Nephron (organoid): ENCODE results near the gene C7orf25.

ENCODE experiments used
- H3K27ac Mint-ChIP-seq, 3 experiments: 2 replicates each; pipeline ENCODE4 v1.8.0; 2020; ENCODE audit warnings: mixed read lengths in 3 of 3, mild to moderate bottlenecking in 2 of 3, moderate library complexity in 1 of 3
- H3K27me3 Mint-ChIP-seq: 2 replicates; pipeline ENCODE4 v1.8.0; 2021; ENCODE audit warnings: low read depth, mild to moderate bottlenecking, moderate library complexity, mixed read lengths
- H3K36me3 Mint-ChIP-seq: 2 replicates; pipeline ENCODE4 v1.8.0; 2020; ENCODE audit warnings: low read depth, mixed read lengths
- H3K4me1 Mint-ChIP-seq: 2 replicates; pipeline ENCODE4 v1.8.0; 2020; ENCODE audit warnings: mixed read lengths
- H3K4me3 Mint-ChIP-seq, 3 experiments: 2 replicates each; pipeline ENCODE4 v1.8.0; 2020; ENCODE audit warnings: mild to moderate bottlenecking in 3 of 3, mixed read lengths in 3 of 3, moderate library complexity in 2 of 3
- H3K9me3 Mint-ChIP-seq: 2 replicates; pipeline ENCODE4 v1.8.0; 2020; ENCODE audit warnings: mixed read lengths
- TF ChIP-seq, protein P1 (sequence below), 3 experiments: fragments of 200-600 bp; sonication (generic); IDR thresholded peaks; one replicate each; pipeline ENCODE4 v1.5.0; 2021; ENCODE audit warnings: antibody characterized with exemption in 3 of 3; ENCODE audit not compliant: unreplicated experiment in 3 of 3

The C7orf25 gene

DNA sequence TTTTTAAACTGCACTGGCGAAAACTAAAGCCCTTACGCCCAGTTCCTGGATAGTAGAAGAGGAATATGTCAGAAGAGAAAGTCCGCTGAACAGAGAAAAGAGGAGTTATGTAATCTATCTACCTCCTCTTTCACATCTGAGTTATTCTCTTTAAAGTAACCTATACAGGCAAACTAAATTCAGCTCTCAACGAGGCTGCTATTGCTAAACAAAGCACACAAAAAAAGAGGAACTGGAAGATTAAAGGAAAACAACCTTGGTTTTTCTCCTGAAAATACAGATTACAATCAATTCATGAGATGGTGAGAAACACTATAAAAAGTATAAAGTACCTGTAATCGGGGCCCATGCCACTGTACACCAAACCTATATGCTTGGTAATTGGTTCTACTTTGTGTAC, 14.3 kb upstream of the C7orf25 start:
- Mint-ChIP-seq H3K36me3 (peaks cover 47% of the 10 kb centered on the region), H3K4me1 (peaks cover 21% of the 10 kb centered on the region), H3K27ac (peak overlapping the region in 1 of 3 experiments; percentile 50), H3K27me3 (no peaks in the 10 kb centered on the region), H3K9me3 (no peaks in the 10 kb centered on the region), H3K4me3 (no peak overlapping the region)
- TF ChIP-seq, protein P1, sequence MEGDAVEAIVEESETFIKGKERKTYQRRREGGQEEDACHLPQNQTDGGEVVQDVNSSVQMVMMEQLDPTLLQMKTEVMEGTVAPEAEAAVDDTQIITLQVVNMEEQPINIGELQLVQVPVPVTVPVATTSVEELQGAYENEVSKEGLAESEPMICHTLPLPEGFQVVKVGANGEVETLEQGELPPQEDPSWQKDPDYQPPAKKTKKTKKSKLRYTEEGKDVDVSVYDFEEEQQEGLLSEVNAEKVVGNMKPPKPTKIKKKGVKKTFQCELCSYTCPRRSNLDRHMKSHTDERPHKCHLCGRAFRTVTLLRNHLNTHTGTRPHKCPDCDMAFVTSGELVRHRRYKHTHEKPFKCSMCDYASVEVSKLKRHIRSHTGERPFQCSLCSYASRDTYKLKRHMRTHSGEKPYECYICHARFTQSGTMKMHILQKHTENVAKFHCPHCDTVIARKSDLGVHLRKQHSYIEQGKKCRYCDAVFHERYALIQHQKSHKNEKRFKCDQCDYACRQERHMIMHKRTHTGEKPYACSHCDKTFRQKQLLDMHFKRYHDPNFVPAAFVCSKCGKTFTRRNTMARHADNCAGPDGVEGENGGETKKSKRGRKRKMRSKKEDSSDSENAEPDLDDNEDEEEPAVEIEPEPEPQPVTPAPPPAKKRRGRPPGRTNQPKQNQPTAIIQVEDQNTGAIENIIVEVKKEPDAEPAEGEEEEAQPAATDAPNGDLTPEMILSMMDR (IDR thresholded peaks at IDR 0.05; ENCODE audit: unreplicated experiment in 3 of 3) = no peak

GRCh38 chr7:42925630-42926029, 13.8 kb upstream of the C7orf25 start:
- TF ChIP-seq, protein P1 (IDR thresholded peaks at IDR 0.05; ENCODE audit: unreplicated experiment in 3 of 3) = no peak
- H3K4me1 Mint-ChIP-seq = peaks cover 15% of the 10 kb centered on the region
- H3K27me3 Mint-ChIP-seq = no peaks in the 10 kb centered on the region
- H3K27ac Mint-ChIP-seq = peak overlapping the region in 1 of 3 experiments; percentile 80
- peaks cover 53% of the 10 kb centered on the region for H3K36me3 Mint-ChIP-seq
- H3K9me3 Mint-ChIP-seq = no peaks in the 10 kb centered on the region
- no peak overlapping the region for H3K4me3 Mint-ChIP-seq

DNA sequence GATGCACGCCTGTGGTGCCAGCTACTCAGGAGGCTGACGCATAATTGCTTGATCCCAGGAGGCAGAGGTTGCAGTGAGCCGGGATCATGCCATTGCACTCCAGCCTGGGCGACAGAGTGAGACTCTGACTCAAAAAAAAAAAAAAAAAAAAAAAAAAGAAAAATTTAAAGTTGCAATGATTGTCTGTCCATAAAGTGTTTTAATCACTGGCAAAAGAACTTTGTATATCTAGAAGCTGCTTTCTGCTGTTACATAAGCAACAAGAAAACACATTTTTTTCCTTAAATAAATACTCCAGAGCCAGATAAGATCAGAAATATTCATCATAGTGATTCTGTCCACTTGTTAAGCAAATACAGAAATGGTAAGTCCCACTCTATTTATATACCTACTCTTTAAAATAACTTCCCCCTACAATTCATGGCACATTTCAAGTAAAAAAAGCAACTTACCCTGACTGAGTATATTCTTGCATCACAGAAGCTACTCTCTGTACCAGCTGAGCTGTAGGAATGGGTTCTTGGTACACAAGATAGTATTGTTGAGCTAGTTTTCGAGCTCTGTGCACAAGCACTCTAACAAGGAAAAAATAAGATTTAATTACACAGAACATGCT, 12.5 kb upstream of the C7orf25 start:
- Mint-ChIP-seq H3K27me3 (no peaks in the 10 kb centered on the region), H3K4me1 (peaks cover 7% of the 10 kb centered on the region), H3K4me3 (no peak overlapping the region), H3K27ac (peak overlapping the region; percentile 28 to 54 (median 48)), H3K9me3 (no peaks in the 10 kb centered on the region), H3K36me3 (peaks cover 65% of the 10 kb centered on the region)
- TF ChIP-seq, protein P1 (IDR thresholded peaks at IDR 0.05; ENCODE audit: unreplicated experiment in 3 of 3) = no peak

GRCh38 chr7:42922017-42922753, 10.3 kb upstream of the C7orf25 start:
- TF ChIP-seq, protein P1 (IDR thresholded peaks at IDR 0.05; ENCODE audit: unreplicated experiment in 3 of 3) = no peak
- Mint-ChIP-seq H3K27me3 (no peaks in the 10 kb centered on the region), H3K36me3 (peaks cover 75% of the 10 kb centered on the region), H3K27ac (peak overlapping the region in 1 of 3 experiments; percentile 58), H3K4me1 (no peaks in the 10 kb centered on the region), H3K4me3 (no peak overlapping the region), H3K9me3 (no peaks in the 10 kb centered on the region)

- no peak overlapping the region for H3K4me3 Mint-ChIP-seq
- H3K36me3 Mint-ChIP-seq = peaks cover 57% of the 10 kb centered on the region
- no peaks in the 10 kb centered on the region for H3K27me3 Mint-ChIP-seq
- peaks cover 48% of the 10 kb centered on the region for H3K4me1 Mint-ChIP-seq
- TF ChIP-seq, protein P1 (IDR thresholded peaks at IDR 0.05; ENCODE audit: unreplicated experiment in 3 of 3) = no peak
- no peaks in the 10 kb centered on the region for H3K9me3 Mint-ChIP-seq
- H3K27ac Mint-ChIP-seq = peak overlapping the region; percentile 60 to 99 (median 99)
Measured at GRCh38 chr7:42915356-42915755, 3.5 kb upstream of the C7orf25 start.
